Measurements from ENCODE around the gene UBE2D1.

Gene UBE2D1

DNA sequence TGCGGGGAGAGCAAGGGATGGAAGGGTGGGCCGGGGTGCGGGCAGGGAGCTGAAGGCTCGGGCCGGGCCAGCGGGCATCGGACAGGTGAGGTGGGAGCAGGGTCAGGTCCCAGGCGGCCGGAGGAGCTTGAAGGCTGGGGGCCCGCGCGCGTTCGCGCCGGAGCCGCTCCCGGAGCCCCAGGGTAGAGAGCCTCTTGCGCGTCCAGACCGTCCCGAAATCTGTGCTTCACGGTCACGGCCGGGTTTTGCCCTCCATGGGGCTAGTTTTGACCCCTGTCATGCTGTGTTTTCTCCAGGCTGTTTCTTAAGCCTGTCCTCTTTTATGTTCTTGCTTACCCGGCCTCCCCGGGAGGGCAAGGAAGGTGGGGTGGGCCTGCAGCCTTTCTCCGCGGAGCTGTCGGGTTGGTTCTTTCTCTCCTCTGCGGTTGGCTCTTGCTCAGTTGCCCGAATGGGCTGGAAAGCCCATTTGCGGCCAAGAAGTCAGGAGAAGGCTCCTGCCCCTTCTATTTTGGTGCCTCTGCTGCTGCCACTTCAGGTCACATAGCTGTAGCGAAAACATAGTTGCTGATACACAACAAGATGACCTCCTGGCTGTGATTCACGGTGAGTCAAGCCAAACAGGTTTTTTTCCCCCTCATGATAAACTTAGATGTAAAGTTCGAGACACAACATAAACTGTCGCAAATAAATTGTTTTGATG is 650 bp downstream of the UBE2D1 start:
- DNase-seq: peak; percentile 44
- in situ Hi-C loops (cut with MboI; ENCODE audit: low pct_unique_long_range_greater_than_20kb, low sequenced_read_pairs): no loop called here

DNA sequence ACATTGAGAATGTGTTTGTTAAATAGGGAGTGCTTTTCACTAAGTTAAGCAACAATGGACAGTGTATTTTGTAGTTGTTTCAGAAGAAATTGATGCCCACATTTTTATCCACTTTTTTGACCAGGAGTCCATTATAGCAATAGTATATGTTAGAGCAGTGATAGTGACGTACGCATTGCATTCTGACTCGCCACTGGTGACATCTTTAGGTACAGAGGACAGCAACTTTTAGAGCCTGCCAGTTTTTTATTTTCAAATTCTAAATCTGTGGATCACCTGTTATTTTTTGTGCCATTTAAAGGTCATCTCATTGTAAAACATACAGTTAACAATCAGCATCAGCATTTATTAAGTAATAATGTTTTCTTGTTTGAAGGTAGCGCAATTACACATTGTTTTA is 1.4 kb downstream of the UBE2D1 start:
- no peak for DNase-seq
- in situ Hi-C loops (cut with MboI; ENCODE audit: low pct_unique_long_range_greater_than_20kb, low sequenced_read_pairs): no loop called here

DNA sequence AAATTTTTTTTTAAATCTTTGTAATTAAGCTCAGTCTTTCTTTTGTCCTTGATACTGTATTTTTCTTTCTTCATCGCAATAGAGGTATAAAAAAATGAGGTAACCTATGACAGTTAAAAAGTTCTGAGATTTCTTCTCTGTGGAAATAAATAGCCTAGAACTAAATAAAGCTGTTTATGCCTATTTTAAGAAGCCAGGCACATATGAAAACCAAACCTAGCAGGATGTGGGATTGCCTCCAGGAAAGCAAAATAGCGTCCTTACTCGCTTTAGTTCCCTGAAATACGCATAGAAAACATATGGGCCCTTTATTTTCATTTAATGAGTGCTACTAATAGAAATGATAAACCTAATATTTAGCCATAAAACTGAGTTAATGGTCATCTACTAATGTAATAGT is 6.6 kb downstream of the UBE2D1 start:
- no peak for DNase-seq
- in situ Hi-C loops (cut with MboI; ENCODE audit: low pct_unique_long_range_greater_than_20kb, low sequenced_read_pairs): no loop called here

DNA sequence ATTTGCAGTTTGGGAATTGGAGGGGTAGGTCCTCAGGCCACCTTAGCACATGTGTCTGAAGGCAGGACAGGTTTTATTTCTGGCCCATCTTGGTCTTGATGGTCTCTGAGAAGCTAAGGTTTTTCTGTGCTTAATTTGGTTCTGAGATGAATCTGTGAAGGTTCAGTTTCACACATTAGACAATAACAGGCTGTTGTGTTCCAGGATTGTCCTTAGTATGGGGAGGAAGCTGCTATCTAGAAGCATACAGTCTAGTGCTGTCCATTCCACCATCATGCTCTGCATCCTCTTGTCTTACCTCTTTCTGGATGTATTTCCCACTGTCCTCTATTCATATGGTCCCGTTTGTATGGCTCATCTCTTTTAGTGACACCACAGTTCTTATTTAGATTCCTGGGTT is 7.1 kb downstream of the UBE2D1 start:
- in situ Hi-C loops (cut with MboI; ENCODE audit: low pct_unique_long_range_greater_than_20kb, low sequenced_read_pairs): no loop called here
- no peak for DNase-seq

DNA sequence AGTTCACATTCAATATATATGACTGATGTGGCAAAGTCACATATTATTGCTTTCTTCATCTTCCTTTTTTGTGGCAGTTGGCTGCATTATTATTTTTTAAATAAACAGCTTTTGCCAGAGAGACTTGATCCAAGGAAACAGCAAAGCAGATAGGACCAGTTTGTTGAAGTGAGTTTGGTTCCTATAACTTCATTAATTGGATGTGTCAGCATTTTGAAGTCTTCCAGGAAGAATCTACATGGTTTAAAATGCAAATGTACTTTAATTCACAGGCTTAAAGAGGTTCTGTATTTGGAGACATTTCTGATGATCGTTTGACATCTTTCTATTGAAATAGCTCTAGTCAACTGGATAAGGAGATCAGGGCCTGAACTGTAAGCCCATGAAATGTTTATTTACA is 13.2 kb downstream of the UBE2D1 start:
- in situ Hi-C loops (cut with MboI; ENCODE audit: low pct_unique_long_range_greater_than_20kb, low sequenced_read_pairs): no loop called here
- DNase-seq: no peak

DNA sequence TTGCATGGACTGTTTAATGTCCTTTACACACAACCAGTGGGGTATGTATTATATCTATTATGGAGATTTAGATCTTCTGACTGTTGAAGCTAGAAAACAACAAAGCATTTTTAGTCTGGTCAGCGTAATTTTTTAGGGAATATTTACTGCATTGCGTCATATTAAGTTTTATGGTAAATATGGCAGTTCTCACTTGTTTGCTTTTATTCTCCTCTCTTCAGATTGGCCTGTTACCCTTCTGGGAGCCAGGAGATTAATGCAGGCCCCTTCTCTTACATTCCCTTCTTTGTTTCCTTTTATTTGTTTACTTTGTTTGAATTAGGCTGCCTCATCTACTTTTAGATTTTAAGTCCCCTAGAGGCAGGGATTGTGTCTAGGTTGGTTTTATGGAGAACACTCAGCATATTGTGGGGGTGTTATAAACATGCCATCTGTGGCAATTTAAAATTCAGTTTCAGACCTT is 13.8 kb downstream of the UBE2D1 start:
- DNase-seq: no peak
- in situ Hi-C loops (cut with MboI; ENCODE audit: low pct_unique_long_range_greater_than_20kb, low sequenced_read_pairs): no loop called here

DNA sequence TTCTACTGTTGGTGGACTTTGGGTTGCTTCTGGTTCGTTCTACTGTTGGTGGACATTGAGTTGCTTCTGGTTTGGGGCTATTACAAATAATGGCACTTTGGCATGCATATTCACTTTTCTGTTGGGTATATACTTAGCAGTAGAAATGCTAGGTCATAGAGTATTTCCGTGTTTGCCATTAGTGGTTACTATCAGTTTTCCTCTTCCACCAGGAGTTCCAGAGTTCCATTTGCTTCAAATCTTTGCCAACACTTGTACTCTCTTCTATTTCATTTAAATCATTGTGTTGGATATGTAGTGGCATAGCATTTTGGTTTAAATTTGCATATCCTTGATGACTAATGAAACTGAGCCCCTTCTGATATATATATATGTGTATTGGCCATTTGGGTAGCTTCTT is 15.2 kb downstream of the UBE2D1 start:
- in situ Hi-C loops (cut with MboI; ENCODE audit: low pct_unique_long_range_greater_than_20kb, low sequenced_read_pairs): no loop called here
- no peak for DNase-seq

DNA sequence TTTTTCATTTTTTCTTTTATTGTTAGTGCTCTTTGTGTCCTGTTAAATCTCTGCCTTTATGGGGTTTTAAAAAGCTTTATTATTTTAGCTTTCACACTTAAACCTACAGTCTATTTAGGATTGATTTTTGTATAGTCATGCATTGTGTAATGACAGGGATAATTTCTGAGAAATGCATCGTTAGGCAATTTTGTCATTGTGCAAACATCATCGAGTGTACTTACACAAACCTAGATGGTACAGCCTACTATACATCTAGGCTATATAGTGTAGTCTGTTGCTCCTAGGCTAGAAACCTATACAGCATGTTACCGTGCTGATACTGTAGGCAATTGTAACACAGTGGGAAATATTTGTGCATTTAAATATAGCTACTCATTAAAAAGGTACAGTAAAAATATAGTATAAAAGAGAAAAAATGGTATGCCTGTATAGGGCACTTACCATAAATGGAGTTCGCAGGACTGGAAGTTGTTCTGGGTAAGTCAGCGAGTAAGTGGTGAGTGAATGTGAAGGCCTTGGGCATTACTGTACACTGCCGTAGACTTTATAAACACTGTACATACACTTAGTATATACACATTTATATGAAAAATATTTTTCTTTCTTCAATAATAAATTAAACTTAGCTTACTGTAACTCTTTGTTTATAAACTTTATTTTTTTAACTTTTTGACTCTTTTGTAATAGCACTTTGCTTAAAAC is 16.0 kb downstream of the UBE2D1 start:
- no peak for DNase-seq
- in situ Hi-C loops (cut with MboI; ENCODE audit: low pct_unique_long_range_greater_than_20kb, low sequenced_read_pairs): no loop called here

DNA sequence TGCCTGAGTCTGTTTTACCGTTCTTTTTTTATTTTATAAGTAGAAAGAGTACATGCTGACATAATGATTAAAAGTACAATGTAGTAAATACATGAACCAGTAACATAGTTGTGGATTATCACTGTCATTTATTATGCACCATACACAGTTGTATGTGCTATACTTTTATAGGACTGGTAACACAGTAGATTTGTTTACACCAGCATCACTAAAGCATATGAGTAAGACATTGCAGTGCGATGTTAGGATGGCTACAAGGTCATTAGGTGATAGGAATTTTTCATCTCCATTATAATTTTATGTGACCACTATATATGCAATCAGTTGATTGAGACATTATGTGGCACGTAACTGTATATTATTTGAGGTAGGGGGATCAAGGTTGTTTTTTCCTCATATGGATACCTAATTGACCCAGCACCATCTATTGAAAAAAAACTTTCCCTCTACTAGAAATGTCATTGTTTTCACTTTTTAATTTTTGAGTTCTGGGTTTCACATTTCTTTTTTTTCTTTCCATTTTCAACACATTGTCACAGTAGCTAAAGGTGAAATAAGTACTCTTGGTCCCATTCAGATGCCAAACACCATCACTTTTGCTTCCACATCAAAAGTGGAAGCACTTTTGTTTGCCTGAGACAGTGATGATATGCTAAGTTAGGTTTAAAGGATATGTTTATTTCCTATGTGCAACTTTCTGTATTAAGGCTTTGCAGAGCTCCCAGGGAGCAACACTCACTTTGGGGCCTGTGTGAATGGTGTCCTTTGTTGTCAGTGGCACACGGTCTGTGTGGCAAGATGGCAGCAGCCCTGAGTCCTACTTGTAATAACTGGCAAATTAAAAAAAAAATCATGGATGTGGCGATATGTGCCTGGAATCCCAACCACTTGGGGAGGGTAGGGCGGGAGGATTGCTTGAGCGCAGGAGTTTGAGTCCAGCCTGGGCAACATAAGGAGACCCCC is 17.1 kb downstream of the UBE2D1 start:
- in situ Hi-C loops (cut with MboI; ENCODE audit: low pct_unique_long_range_greater_than_20kb, low sequenced_read_pairs): no loop called here
- DNase-seq: no peak

DNA sequence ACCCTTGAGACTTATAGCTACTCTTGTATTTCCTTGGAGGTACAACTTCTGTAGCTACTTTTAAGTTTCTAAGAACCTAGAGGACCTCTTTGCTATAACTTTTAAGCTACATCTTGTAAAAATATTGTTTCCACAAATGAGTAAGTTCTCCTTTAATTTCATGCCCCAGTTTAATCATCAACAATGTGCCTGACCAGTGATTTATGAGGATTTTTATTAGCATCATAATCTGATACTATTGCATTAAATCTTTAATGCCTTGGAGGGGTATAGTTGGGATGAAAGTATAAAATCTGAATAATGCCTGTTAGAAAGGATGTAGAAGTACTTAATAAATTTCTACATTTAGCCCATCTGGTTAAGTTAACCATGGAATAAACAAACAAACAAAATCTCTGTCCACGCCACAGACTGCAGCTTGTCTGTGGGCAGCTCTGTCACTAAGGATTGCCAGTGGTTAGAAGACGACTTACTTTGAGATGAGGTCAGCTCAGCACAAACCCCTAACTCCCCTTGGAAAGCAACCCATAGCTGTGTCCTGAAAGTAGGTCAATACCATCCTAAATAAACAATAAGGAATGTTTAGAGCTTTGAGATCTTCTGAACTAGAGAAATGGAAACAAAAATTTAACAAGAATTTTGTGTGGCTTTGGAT is 18.3 kb downstream of the UBE2D1 start:
- no peak for DNase-seq
- in situ Hi-C loops (cut with MboI; ENCODE audit: low pct_unique_long_range_greater_than_20kb, low sequenced_read_pairs): no loop called here

DNA sequence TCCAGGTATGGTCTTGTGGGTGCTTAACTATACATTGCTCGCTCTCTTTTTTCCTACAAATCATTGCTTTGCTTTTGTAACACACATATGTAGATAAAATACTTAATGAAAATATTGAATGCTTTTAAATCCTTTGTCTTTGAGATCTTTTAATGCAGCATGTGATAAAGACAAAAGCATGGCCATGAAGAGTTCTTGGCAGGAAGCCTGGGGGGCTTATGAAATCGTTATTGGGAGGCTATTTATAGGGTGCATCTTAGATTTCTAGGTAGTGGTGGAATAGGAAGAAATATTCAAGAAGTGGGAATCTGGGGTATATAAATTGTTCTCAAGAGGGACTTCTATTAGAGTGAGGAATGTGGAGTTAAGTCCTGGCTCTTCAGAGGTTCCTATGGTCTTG is 21.9 kb downstream of the UBE2D1 start:
- DNase-seq: no peak

DNA sequence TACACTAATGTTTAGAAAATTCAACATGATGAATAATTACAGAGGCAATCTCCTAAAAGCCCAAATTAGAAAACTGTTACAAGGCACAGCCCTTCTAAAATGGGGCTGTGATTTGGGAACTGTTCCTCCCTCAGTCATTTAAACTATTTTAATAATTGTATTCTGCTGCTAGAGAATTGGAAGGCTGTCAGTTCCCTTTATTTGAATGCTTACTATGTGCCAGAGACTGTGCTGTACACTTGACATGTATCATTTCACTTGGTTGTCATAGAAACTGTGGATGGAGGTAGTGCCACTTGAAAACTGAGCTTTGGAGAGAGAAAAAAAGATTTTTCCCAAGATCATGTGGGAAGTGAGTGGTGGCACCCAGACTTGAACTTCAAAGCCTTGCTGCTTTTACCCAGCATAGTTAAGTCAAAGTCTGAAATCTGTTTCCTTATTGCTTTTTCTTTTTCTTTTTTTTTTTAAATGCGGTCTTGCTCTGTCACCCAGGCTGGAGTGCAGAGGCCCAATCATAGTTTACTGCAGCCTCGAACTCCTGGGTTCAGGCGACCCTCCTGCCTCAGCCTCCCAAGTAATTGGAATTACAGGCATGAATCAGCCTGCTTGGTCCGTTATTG is 23.6 kb downstream of the UBE2D1 start:
- DNase-seq: no peak
- in situ Hi-C loops (cut with MboI; ENCODE audit: low pct_unique_long_range_greater_than_20kb, low sequenced_read_pairs): no loop called here

More for the DNA sequence above, 21.9 kb downstream of the UBE2D1 start:
- in situ Hi-C loops (cut with MboI; ENCODE audit: low pct_unique_long_range_greater_than_20kb, low sequenced_read_pairs): no loop called here

DNA sequence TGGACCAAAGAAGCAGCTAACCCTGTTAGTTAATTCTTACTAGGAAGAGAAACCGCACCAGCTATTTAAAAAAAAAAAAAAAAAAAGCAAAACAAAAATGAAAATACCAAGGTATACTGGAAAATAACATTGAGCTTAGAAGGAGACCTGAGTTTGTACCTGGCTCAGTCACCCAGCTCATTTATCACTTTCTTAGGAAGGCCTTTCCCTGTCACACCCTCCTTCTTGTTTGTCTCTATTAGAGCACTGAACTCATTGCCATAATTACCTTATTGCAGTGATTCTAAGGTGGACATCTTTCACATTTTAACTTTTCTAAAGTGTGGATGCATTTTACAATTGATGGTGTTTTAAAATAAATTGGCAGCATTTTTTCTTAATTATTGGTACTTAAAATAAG is 24.1 kb downstream of the UBE2D1 start:
- in situ Hi-C loops (cut with MboI; ENCODE audit: low pct_unique_long_range_greater_than_20kb, low sequenced_read_pairs): no loop called here

DNA sequence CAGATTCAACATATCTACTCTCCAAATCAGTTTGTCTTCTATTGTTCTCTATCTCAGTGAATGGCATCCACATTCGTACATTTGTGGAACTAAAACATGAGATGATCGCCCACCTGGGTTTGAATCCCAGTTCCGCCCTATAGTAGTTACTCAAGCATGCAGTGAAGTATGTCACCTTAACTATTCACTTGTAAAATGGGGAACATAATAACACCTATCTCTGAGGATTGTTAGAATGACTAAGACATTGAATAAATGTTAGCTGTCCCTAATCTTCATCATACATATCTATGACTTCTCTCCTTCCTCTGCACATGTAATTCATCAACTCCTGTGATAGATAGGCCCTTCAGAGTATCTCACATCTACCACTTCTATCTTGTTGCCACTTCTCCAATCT is 24.7 kb downstream of the UBE2D1 start:
- DNase-seq: no peak
- in situ Hi-C loops (cut with MboI; ENCODE audit: low pct_unique_long_range_greater_than_20kb, low sequenced_read_pairs): no loop called here

More for the DNA sequence above, 24.1 kb downstream of the UBE2D1 start:
- no peak for DNase-seq

DNA sequence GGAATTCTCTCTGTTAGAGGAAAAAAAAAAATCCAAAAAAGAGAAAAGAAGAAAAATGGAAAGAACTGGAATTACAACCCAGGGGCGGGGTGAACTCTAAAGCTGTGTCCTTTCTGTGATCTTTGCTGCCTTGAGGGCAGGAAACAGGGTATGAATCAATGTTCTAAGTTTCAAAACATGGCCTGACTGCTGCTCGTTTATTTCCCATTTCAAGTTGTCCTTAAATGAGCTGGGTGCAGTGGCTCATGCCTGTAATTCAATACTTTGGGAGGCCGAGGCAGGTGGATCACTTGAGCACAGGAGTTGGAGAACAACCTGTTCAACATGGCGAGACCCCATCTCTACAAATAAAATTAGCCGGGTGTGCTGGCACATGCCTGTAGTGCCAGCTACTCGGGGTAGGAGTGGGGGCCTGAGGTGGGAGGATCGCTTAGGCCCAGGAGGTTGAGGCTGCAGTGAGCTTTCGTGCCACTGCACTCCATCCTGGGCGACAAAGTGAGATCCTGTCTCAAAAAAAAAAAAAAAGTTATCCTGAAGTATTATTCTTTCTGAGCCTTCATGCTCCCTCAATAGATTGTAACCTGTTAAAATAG is 25.7 kb downstream of the UBE2D1 start:
- in situ Hi-C loops (cut with MboI; ENCODE audit: low pct_unique_long_range_greater_than_20kb, low sequenced_read_pairs): no loop called here
- DNase-seq: no peak

DNA sequence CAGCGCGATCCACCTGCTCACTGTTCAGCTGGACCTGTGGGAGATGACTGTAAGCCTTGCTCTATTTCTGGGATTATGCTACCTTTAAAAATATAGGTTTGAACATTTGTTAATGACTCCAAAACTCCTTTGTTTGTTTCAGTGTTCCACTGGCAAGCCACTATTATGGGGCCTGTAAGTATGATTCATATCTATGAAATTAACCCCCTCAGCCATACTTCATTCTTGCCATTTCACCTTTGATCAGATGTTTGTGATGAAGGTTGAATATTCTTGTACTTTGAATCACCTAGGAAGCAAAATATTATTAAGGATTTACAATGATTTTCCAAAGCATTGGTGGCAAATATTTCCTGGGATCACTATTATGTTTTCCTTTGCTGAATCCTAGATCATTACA is 26.5 kb downstream of the UBE2D1 start:
- in situ Hi-C loops (cut with MboI; ENCODE audit: low pct_unique_long_range_greater_than_20kb, low sequenced_read_pairs): no loop called here
- DNase-seq: no peak

DNA sequence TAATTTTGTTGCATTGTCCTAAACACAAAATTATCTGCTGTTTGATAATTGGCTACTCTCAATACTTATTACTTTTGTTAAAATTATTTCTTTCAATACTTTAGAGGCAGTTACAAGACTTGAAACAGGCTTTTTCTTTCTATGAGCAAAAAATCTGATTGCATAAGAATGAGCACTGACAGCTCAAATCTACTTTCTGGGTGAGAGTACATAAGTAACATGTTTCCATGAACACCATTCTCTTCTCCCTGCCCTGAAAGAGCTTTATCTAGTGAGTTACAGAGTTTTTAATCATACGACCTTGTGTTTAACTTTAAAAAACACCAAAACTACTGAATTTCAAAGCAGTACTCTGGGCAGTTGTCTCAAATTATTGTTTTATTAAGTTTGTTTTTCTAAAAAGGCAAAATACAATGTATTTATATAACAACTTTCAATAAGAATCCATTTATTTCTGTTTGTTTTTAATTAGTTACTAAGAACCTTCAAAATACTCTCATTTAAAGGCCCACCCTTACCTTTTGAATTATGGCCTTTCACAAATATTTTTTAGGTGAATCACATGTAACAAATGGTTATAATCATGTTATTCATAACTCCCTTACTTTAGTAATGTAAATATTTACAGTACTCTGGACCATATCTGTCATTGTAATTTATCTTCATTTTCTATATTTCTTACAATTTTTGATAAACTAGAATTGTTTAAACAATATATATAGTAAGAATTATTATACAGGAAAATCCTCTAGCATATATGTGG is 27.4 kb downstream of the UBE2D1 start:
- no peak for DNase-seq
- in situ Hi-C loops (cut with MboI; ENCODE audit: low pct_unique_long_range_greater_than_20kb, low sequenced_read_pairs): no loop called here

DNA sequence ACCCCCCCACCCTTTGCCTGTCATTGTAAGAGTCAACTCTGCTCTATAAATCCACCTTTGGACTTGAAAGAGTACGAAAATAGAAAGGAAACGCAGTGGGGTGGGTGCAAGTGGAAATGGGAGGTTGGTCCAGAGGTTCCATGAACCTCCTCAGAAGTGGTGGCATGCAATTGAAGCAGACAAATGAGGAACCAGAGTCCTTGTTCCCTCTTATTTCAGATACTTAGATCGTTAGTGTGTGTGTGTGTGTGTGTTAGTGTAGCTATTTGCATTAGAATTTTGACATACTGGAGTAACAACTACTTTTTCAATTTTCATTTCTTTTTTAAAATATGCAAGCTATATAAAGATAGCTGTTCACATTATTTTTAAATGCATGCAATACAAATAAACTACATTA is 32.3 kb downstream of the UBE2D1 start:
- in situ Hi-C loops (cut with MboI; ENCODE audit: low pct_unique_long_range_greater_than_20kb, low sequenced_read_pairs): no loop called here
- peak; percentile 51 for DNase-seq

Measured in KBM-7 (cell line).